HG03439 (cell line): ENCODE measurements around the gene ERVK3-1.

Experiments
- ATAC-seq: cut with Tn5 transposase; IDR thresholded peaks from one replicate; pipeline ENCODE4 v1.9.1; 2021; ENCODE audit warnings: mild to moderate bottlenecking, moderate library complexity; ENCODE audit not compliant: unreplicated experiment

Gene ERVK3-1

DNA sequence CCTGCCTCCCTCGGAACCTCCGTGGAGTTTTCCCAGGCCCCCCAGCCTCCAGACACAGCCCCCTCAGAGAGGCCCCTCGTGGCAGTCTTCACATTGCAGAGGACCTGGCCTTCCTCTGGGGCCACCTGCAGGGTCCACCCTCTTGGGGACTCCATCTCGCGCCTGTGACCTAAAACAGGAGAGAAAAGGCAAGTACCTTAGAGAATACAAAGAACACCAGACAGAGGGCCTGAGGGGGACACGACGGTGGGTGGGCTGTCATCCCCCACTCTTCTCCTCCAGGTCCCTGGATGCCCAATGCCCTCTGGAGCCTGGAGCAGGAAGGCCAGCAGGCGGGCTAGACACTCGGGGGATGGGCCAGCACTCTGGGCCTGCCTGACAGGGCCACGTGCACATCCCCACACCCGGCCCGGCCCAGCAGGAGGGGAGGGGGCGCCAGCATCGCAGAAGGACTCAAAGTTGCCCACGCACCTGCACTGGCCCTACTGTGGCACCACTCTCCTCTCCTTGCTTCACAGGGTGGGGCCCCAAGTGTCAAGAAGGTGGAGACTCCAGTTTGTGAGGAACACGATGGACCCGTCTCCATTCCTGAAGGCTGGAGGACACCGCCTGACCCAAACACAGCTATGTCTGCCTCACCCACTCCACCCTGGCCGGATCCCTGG is 52.4 kb downstream of the ERVK3-1 start:
- no peak for ATAC-seq

DNA sequence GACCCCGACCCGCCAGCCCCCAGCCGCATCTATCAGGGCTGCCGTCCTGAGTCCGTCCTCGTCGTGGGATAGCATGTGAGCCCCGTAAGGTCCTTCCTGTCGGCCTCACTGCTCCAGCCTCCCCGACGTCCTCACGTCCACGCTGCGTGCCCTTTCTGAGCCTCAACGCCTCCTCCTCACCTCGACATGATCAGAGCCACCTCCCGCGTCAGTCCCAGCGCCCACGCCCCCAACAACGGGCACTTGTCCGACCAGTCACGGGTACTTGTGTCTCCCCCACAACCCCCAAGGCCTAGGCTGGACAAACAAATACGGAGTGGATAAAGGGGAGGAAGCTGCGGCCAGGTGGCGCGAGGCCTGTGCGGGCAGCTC is 56.7 kb downstream of the ERVK3-1 start:
- ATAC-seq, result peak; percentile 20

DNA sequence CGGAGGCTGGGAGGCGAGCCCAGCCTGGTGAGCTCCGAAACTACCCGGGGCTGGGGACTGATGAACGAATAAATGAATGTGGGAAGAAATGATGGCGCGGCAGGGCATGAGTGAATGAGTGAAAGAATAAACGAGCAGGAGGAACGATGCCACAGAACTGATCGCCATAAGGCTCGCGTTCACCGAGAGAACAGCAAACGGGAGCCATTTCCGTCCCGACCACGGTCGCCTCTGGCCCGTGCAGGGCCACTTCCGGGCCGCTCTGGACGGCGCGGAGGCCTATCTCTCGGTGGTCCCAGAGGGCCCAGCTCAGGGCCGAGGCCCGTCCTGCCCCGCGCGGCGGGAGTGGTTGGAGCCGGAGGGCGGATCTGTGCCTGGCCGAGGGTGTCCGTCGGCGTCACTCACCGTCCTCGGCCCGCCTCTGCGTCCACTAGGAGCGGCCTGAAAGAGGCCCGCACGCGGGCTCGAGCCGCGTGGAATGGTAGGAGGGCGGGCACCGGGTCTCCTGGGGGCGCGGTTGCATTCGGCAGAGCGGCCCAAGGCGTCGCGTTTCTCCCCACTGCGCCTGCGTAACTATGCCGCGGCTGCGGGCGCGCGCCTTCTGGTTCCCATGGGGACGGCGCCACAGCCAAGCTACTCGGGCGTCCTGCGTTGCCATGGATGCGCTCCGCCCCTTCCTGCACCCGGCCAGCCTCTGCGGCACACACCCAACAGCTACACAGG is 57.3 kb downstream of the ERVK3-1 start, which contains the start of gene ZNF497:
Gene ZNF497 (minus strand): TSS at position 480 of the 723 bp plus-strand sequence. CDS start 5,116 bp downstream, outside the sequence.
- peak; percentile 84 for ATAC-seq

DNA sequence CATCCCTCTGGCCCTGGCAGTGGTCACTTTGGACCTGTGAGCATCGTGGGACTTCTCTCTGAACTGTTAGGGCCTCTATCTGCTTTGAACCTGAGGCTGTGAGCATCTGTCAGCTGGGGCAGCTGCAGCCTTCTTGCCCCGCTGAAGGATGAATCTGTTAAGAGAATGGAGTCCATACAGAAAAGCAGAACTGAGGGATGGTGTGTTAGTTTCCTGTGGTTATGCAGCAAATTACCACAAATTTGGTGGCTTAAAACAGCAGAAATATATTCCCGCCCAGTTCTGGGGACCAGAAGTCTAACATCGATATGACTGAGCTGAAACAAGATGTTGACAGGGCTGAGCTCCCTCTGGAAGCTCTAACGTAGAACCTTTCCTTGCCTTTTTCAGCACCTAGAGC is 59.0 kb downstream of the ERVK3-1 start:
- ATAC-seq, result no peak
